ENCODE measurements around the gene EXOC3L2.

DNA sequence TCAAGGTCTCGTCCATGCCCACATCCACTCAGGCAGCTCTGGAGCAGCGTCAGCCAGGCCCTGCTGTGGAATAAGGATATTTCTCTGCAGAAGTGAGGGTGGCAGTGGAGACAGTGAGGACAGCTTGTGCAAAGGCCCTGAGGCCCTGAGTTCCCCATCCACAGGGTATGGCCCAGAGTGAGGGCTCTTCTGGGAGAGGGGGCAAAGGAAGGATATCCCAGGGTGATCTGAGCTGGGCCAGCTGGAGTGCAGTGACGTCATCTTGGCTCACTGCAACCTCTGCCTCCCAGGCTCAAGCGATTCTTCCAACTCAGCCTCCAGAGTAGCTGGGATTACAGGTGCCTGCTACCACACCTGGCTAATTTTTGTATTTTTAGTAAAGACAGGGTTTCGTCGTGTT lies 17.4 kb upstream of the EXOC3L2 start:
- TF ChIP-seq, protein P1, sequence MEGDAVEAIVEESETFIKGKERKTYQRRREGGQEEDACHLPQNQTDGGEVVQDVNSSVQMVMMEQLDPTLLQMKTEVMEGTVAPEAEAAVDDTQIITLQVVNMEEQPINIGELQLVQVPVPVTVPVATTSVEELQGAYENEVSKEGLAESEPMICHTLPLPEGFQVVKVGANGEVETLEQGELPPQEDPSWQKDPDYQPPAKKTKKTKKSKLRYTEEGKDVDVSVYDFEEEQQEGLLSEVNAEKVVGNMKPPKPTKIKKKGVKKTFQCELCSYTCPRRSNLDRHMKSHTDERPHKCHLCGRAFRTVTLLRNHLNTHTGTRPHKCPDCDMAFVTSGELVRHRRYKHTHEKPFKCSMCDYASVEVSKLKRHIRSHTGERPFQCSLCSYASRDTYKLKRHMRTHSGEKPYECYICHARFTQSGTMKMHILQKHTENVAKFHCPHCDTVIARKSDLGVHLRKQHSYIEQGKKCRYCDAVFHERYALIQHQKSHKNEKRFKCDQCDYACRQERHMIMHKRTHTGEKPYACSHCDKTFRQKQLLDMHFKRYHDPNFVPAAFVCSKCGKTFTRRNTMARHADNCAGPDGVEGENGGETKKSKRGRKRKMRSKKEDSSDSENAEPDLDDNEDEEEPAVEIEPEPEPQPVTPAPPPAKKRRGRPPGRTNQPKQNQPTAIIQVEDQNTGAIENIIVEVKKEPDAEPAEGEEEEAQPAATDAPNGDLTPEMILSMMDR (IDR thresholded peaks at IDR 0.05 in 2 of 3, conservative IDR thresholded peaks at IDR 0.05 in 1 of 3; ENCODE audit: borderline replicate concordance in 1 of 3, insufficient read depth in 1 of 3, low read depth in 2 of 3, low read length in 2 of 3), result no peak
- TF ChIP-seq JUND (IDR thresholded peaks at IDR 0.05), result no peak
- no peak for TF ChIP-seq POLR2AphosphoS5 (IDR thresholded peaks at IDR 0.05; ENCODE audit: low read depth, low read length)
- TF ChIP-seq FOSL1 (IDR thresholded peaks at IDR 0.05; ENCODE audit: low read depth), result no peak

All from HCT116 (cell line).